Lung (tissue), 12 donors: ENCODE results near the gene NUDT2. TPM values are rescaled to one million over a fixed set of nuclear protein-coding genes. Genes with fewer than 3 reads are reported as not detected.

ENCODE experiments used
- ATAC-seq: fragments of 200-7000 bp; cut with Tn5 transposase; one replicate; pipeline ENCODE4 v1.9.1; 2020; ENCODE audit warnings: moderate number of reproducible peaks; ENCODE audit not compliant: insufficient read depth, low FRiP score
- DNase-seq, 3 donors: peaks; one replicate each; pipeline ENCODE4 v3.0.0-alpha.2; 2013 to 2017
- H3K27ac ChIP-seq, 2 donors: one replicate each; pipeline ENCODE4 v1.5.1; 2013; ENCODE audit warnings: mild to moderate bottlenecking in 2 of 2, moderate library complexity in 2 of 2, control low read depth in 1 of 2, inconsistent platforms in 1 of 2, low read depth in 1 of 2, low read length in 1 of 2
- H3K27me3 ChIP-seq, 3 donors: one replicate each; pipeline ENCODE4 v1.5.1; 2013; ENCODE audit warnings: low read length in 2 of 3; ENCODE audit not compliant: control insufficient read depth in 3 of 3, insufficient read depth in 3 of 3
- H3K36me3 ChIP-seq, 4 donors: one replicate each; pipeline ENCODE4 v1.5.1; 2013; ENCODE audit warnings: low read length in 4 of 4, mild to moderate bottlenecking in 1 of 4, moderate library complexity in 1 of 4; ENCODE audit not compliant: control insufficient read depth in 4 of 4, insufficient read depth in 4 of 4
- H3K4me1 ChIP-seq, 5 donors: one replicate each; pipeline ENCODE4 v1.5.1; 2013; ENCODE audit warnings: low read length in 5 of 5, mild to moderate bottlenecking in 2 of 5, moderate library complexity in 1 of 5; ENCODE audit not compliant: control insufficient read depth in 5 of 5, insufficient read depth in 5 of 5
- H3K4me3 ChIP-seq: one replicate; pipeline ENCODE4 v1.5.1; 2013; ENCODE audit warnings: mild to moderate bottlenecking, control low read depth, moderate library complexity
- H3K9ac ChIP-seq, 2 donors: one replicate each; pipeline ENCODE4 v1.5.1; 2013; ENCODE audit warnings: low read length in 2 of 2, control low read depth in 1 of 2; ENCODE audit not compliant: insufficient read depth in 1 of 2
- H3K9me3 ChIP-seq, 4 donors: one replicate each; pipeline ENCODE4 v1.5.1; 2013; ENCODE audit warnings: low read length in 3 of 4, mild to moderate bottlenecking in 1 of 4, moderate library complexity in 1 of 4; ENCODE audit not compliant: control insufficient read depth in 4 of 4, insufficient read depth in 3 of 4
- CTCF ChIP-seq: IDR thresholded peaks from 2 replicates; pipeline ENCODE4 v1.5.1; 2012; ENCODE audit warnings: mild to moderate bottlenecking; ENCODE audit errors: control extremely low read depth, extremely low read depth
- WGBS, 2 donors: extraction: QIAGEN DNeasy Blood & Tissue Kit; methylation state at CpG; one replicate each; pipeline ENCODE4 v1.1.7; 2013; 5-methylcytosine and 5-hydroxymethylcytosine counted together
- polyA plus RNA-seq, 2 donors: library from polyadenylated mRNA; stranded (reverse); fragments of 200-250 nt; gene quantifications; one replicate each; pipeline ENCODE4 v1.2.1, GENCODE V29; 2013
- total RNA-seq, 2 donors: library from RNA; depleted of rRNA in 1 of 2; stranded (reverse); fragments of >200 nt in 1 of 2; gene quantifications; one replicate each; pipeline ENCODE4 v1.2.1, GENCODE V29; 2014 to 2021
- donor health status: control.
- donor health status: control.
- donor health status: Bipolar disorder and iron deficiency.
- donor health status: healthy.
- donor health status: DM: yes; HTN: yes; CAD: no.

The NUDT2 gene
- total and polyA plus RNA-seq, 4 donors = 11.7 to 20.1 (median 15.6) TPM

GRCh38 chr9:34369636-34370035 lies 40.3 kb downstream of the NUDT2 start:
- 89 to 91% methylated on average over 4 of the region's 4 CpGs for WGBS, 2 donors
- peaks cover 0 to 9% (median 0%) of the 10 kb centered on the region in 4 donors for H3K9me3 ChIP-seq
- no peak for TF ChIP-seq CTCF
- DNase-seq (no peak), ATAC-seq (no peak)
- H3K27me3 ChIP-seq = peaks cover 0 to 36% (median 21%) of the 10 kb centered on the region in 3 donors
- H3K4me3 ChIP-seq = no peak overlapping the region
- no peak overlapping the region for H3K27ac ChIP-seq
- H3K4me1 ChIP-seq = peaks cover 0 to 2% (median 0%) of the 10 kb centered on the region in 5 donors
- H3K9ac ChIP-seq = no peak overlapping the region
- peaks cover 0 to 2% (median 0%) of the 10 kb centered on the region in 4 donors for H3K36me3 ChIP-seq

- WGBS, 2 donors = 83 to 86% methylated on average over 23 of the region's 23 CpGs
- no peak overlapping the region for H3K4me3 ChIP-seq
- peaks cover 0 to 42% (median 21%) of the 10 kb centered on the region in 3 donors for H3K27me3 ChIP-seq
- no peak for TF ChIP-seq CTCF
- H3K9ac ChIP-seq = no peak overlapping the region
- H3K27ac ChIP-seq = no peak overlapping the region
- H3K36me3 ChIP-seq = peaks cover 0 to 2% (median 0%) of the 10 kb centered on the region in 4 donors
- peaks cover 0 to under 1% (median 0%) of the 10 kb centered on the region in 5 donors for H3K4me1 ChIP-seq
- no peak for ATAC-seq
- H3K9me3 ChIP-seq = peaks cover 0 to 9% (median 0%) of the 10 kb centered on the region in 4 donors
- no peak for DNase-seq
These were observed 41.1 kb downstream of the NUDT2 start for GRCh38 chr9:34370335-34370969.

GRCh38 chr9:34370970-34371880 lies 41.9 kb downstream of the NUDT2 start:
- H3K27me3 ChIP-seq = peaks cover 0 to 49% (median 29%) of the 10 kb centered on the region in 3 donors
- DNase-seq = peak in 2 of 3 donors; percentile 13 to 21

More at GRCh38 chr9:34370970-34371880, 41.9 kb downstream of the NUDT2 start:
- Histone ChIP-seq H3K9ac (no peak overlapping the region), H3K4me1 (peaks cover 0 to 6% (median 4%) of the 10 kb centered on the region in 5 donors), H3K9me3 (peaks cover 0 to 9% (median 0%) of the 10 kb centered on the region in 4 donors), H3K27ac (no peak overlapping the region), H3K4me3 (no peak overlapping the region), H3K36me3 (peaks cover 0 to 2% (median 0%) of the 10 kb centered on the region in 4 donors)
- 80 to 82% methylated on average over 104 to 105 of the region's 105 CpGs for WGBS, 2 donors
- ATAC-seq = no peak
- TF ChIP-seq CTCF = no peak
